Measurements from ENCODE around the gene SLC9A9. TPM values are rescaled to one million over a fixed set of nuclear protein-coding genes. Genes with fewer than 3 reads are reported as not detected.

The SLC9A9 gene
- polyA plus RNA-seq, 1 experiment: 2.4 TPM

DNA sequence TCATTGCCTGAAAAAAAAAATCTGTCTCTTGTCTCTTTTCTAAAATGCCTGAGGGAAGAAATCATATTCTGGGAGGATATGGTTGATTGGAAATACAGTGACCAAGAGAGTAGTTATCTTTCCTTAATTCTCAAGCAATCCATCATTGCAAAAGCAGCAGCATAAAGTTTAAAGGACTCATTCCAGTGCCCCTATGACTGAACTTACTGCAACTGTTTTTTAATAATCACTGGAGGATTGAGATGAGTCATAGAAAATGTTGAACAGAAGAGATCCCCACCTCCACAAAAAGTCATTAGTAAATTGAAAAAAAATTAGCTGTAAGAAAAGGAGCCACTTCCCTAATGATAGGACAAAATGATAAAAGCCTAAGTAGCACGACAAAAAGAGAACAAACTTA, 121.5 kb downstream of the SLC9A9 start:
- CTCF ChIA-PET: no interaction called here
- Histone ChIP-seq H3K27me3 (ENCODE audit: control insufficient read depth, insufficient read depth, low read length) (no peaks in the 10 kb centered on the region), H3K4me3 (ENCODE audit: low read depth, low read length) (no peak overlapping the region), H3K36me3 (ENCODE audit: control insufficient read depth, insufficient read depth, low read length) (no peaks in the 10 kb centered on the region)
- POLR2A ChIA-PET: no interaction called here
- TF ChIP-seq, protein P1, sequence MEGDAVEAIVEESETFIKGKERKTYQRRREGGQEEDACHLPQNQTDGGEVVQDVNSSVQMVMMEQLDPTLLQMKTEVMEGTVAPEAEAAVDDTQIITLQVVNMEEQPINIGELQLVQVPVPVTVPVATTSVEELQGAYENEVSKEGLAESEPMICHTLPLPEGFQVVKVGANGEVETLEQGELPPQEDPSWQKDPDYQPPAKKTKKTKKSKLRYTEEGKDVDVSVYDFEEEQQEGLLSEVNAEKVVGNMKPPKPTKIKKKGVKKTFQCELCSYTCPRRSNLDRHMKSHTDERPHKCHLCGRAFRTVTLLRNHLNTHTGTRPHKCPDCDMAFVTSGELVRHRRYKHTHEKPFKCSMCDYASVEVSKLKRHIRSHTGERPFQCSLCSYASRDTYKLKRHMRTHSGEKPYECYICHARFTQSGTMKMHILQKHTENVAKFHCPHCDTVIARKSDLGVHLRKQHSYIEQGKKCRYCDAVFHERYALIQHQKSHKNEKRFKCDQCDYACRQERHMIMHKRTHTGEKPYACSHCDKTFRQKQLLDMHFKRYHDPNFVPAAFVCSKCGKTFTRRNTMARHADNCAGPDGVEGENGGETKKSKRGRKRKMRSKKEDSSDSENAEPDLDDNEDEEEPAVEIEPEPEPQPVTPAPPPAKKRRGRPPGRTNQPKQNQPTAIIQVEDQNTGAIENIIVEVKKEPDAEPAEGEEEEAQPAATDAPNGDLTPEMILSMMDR (IDR thresholded peaks at IDR 0.05; ENCODE audit: insufficient read depth, low read depth, low read length): no peak
- no peak for DNase-seq (ENCODE audit: low read depth)

DNA sequence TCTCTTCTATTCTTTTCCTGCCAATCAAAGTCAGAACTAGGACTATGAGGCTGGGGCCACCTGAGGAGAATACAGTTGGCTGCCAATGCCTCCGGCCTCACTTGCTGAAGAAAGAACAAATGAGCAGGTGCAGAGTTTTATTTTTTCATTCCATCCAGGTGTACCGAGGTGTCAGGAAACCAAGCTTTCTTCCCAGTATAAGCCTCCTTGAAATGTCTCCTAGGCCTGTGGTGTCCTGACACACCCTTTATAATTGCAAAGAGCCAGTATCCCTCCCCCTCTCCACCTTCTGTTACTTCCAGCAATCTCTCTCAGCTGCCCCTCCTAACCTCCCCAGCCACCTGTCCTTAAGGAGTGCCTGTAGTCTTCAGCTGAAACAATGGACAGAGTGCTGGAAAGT, 127.9 kb downstream of the SLC9A9 start:
- TF ChIP-seq, protein P1 (IDR thresholded peaks at IDR 0.05; ENCODE audit: insufficient read depth, low read depth, low read length): no peak
- CTCF ChIA-PET: interaction anchor here (1.0 kb wide), 1 partner anchor 21 kb away, joined by 6 read pairs; no protein-coding TSS in a partner anchor

DNA sequence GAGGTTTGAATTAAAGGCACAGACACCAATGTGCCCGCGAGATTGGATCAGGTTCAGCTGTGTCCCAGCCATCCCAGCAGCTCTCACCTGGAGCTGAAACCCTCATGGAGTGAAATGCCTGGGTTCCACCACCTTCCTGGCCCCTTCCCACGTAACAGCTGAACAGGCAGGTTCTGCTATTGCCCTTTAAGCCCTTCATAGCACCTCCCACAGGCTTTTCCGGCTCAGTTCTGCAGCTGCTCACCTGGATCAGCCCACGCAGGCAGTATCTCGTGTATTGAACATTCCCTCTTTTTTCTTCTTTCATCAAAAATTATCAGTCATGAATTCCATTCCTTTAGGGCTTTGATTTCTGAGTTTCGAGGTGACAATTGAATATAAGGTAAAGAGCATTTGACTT, 129.8 kb downstream of the SLC9A9 start:
- no peak for DNase-seq (ENCODE audit: low read depth)
- Histone ChIP-seq H3K36me3 (ENCODE audit: control insufficient read depth, insufficient read depth, low read length) (no peaks in the 10 kb centered on the region), H3K4me3 (ENCODE audit: low read depth, low read length) (no peak overlapping the region), H3K27me3 (ENCODE audit: control insufficient read depth, insufficient read depth, low read length) (no peaks in the 10 kb centered on the region)
- POLR2A ChIA-PET: no interaction called here
- CTCF ChIA-PET: interaction anchor here (1.2 kb wide), 1 partner anchor 9 kb away, joined by 5 read pairs; no protein-coding TSS in a partner anchor
- TF ChIP-seq, protein P1 (IDR thresholded peaks at IDR 0.05; ENCODE audit: insufficient read depth, low read depth, low read length): no peak

More for the DNA sequence above, 127.9 kb downstream of the SLC9A9 start:
- POLR2A ChIA-PET: no interaction called here
- Histone ChIP-seq H3K36me3 (ENCODE audit: control insufficient read depth, insufficient read depth, low read length) (no peaks in the 10 kb centered on the region), H3K27me3 (ENCODE audit: control insufficient read depth, insufficient read depth, low read length) (no peaks in the 10 kb centered on the region), H3K4me3 (ENCODE audit: low read depth, low read length) (no peak overlapping the region)
- no peak for DNase-seq (ENCODE audit: low read depth)

DNA sequence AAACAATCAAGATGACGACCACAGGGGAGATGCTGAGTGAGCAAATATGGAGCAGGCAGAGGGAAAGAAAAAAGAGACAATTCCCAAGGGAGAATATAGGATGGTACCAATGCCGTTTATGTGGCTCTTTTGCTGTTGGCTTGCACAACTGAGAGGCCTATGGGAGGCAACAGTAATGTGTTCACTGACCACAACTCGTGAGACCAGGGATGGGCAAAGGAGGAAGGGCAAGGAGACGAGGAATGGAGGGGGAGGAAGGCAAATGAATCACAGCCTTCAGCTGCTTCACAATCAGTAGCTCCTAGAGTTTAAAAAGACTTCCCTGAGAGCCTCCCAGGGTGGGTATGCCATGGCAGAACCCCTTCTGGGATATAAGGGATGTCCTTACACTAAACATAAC, 131.5 kb downstream of the SLC9A9 start:
- POLR2A ChIA-PET: no interaction called here
- Histone ChIP-seq H3K36me3 (ENCODE audit: control insufficient read depth, insufficient read depth, low read length) (no peaks in the 10 kb centered on the region), H3K27me3 (ENCODE audit: control insufficient read depth, insufficient read depth, low read length) (no peaks in the 10 kb centered on the region), H3K4me3 (ENCODE audit: low read depth, low read length) (no peak overlapping the region)
- TF ChIP-seq, protein P1 (IDR thresholded peaks at IDR 0.05; ENCODE audit: insufficient read depth, low read depth, low read length): no peak
- CTCF ChIA-PET: no interaction called here
- DNase-seq (ENCODE audit: low read depth): no peak

DNA sequence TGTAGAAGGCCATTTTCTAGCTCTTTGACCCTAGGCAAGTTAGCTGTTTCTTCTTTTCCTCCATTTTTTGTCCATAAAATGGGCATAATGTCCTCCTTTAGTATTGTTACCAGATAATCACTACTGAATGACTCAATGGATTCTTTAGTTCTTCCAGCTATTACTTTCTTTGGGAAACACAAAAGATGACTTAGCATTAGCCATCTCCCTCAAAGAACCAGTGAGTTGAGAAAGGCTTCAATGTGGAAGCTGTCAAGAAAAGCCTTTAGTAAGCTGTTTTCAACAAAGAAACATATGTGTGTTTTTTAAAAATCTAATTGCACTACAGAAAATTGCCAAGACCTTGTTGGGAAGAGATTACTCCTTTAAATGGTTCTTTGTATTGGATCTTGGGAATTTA, 135.7 kb downstream of the SLC9A9 start:
- H3K27me3 ChIP-seq (ENCODE audit: control insufficient read depth, insufficient read depth, low read length): no peaks in the 10 kb centered on the region
- TF ChIP-seq, protein P1 (IDR thresholded peaks at IDR 0.05; ENCODE audit: insufficient read depth, low read depth, low read length): no peak
- ChIA-PET CTCF (no interaction called here), POLR2A (no interaction called here)
- no peaks in the 10 kb centered on the region for H3K36me3 ChIP-seq (ENCODE audit: control insufficient read depth, insufficient read depth, low read length)
- no peak for DNase-seq (ENCODE audit: low read depth)
- H3K4me3 ChIP-seq (ENCODE audit: low read depth, low read length): no peak overlapping the region
